ENCODE results near the gene AQP2. TPM values are rescaled to one million over a fixed set of nuclear protein-coding genes. Genes with fewer than 3 reads are reported as not detected.

AQP2 gene
- total RNA-seq, 2 experiments from 2014 or later: not detected

GRCh38 chr12:49942921-49943624, 7.5 kb upstream of the AQP2 start:
- no peak overlapping the region for H3K27ac Mint-ChIP-seq
- no peaks in the 10 kb centered on the region for H3K36me3 Mint-ChIP-seq (ENCODE audit: low read depth)

DNA sequence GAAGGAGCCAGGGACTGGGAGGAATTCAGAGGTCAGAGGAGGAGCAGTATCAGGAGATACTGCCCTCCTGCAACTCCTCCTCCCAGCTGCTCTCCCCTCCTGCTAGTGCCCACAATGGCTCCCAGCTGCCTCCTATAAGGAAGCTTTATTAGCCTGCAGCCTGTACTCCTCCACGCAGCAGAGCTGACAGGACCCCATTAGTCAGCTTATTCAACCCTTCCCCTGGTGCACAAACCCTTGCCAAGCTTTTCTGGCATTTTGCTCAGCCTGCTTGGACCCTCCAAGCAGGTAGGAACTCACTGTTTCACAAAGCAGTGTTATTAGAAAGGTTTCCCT, 6.9 kb upstream of the AQP2 start:
- CTCF ChIA-PET: interaction anchor here (0.9 to 3.4 kb wide), 2 partner anchors 23 to 202 kb away, joined by 5 to 18 read pairs; partner anchors contain the start of gene TMBIM6
- Mint-ChIP-seq H3K36me3 (ENCODE audit: low read depth) (no peaks in the 10 kb centered on the region), H3K9me3 (no peaks in the 10 kb centered on the region), H3K4me3 (no peak overlapping the region), H3K27ac (no peak overlapping the region), H3K4me1 (ENCODE audit: low read depth) (peaks cover 25% of the 10 kb centered on the region), H3K27me3 (no peaks in the 10 kb centered on the region)
- no peak for TF ChIP-seq CTCF (IDR thresholded peaks at IDR 0.05)
- DNase-seq (no peak), ATAC-seq (no peak)
- POLR2A ChIA-PET: no interaction called here
- intact Hi-C loops (cut with micrococcal nuclease): no loop called here

More at GRCh38 chr12:49942921-49943624, 7.5 kb upstream of the AQP2 start:
- no peak for TF ChIP-seq CTCF (IDR thresholded peaks at IDR 0.05)
- intact Hi-C loops (cut with micrococcal nuclease): no loop called here
- CTCF ChIA-PET: interaction anchor here (0.9 to 3.4 kb wide), 4 partner anchors 24 to 202 kb away, joined by 3 to 18 read pairs (median 4); partner anchors contain the start of gene TMBIM6
- H3K27me3 Mint-ChIP-seq: no peaks in the 10 kb centered on the region
- POLR2A ChIA-PET: interaction anchor here (0.6 to 0.9 kb wide), 2 partner anchors 20 to 24 kb away, joined by 3 to 5 read pairs; no protein-coding TSS in a partner anchor
- H3K4me1 Mint-ChIP-seq (ENCODE audit: low read depth): peaks cover 25% of the 10 kb centered on the region
- H3K9me3 Mint-ChIP-seq: no peaks in the 10 kb centered on the region
- no peak for DNase-seq
- no peak for ATAC-seq
- H3K4me3 Mint-ChIP-seq: no peak overlapping the region

- Mint-ChIP-seq H3K9me3 (no peaks in the 10 kb centered on the region), H3K4me3 (no peak overlapping the region), H3K4me1 (ENCODE audit: low read depth) (peaks cover 25% of the 10 kb centered on the region), H3K36me3 (ENCODE audit: low read depth) (no peaks in the 10 kb centered on the region), H3K27me3 (no peaks in the 10 kb centered on the region), H3K27ac (no peak overlapping the region)
- POLR2A ChIA-PET: no interaction called here
- CTCF ChIA-PET: interaction anchor here (0.9 to 3.4 kb wide), 2 partner anchors 23 to 203 kb away, joined by 5 to 18 read pairs; partner anchors contain the start of gene TMBIM6
- ATAC-seq (no peak), DNase-seq (no peak)
- no peak for TF ChIP-seq CTCF (IDR thresholded peaks at IDR 0.05)
- intact Hi-C loops (cut with micrococcal nuclease): no loop called here
These were observed 6.5 kb upstream of the AQP2 start for GRCh38 chr12:49944046-49944445.

GRCh38 chr12:49944718-49945117, 5.8 kb upstream of the AQP2 start:
- ChIA-PET CTCF (interaction anchor here (0.9 to 6.3 kb wide), 20 partner anchors 8 to 322 kb away, joined by 3 to 128 read pairs (median 10); partner anchors contain the start of genes AQP5, PRPF40B and TMBIM6), POLR2A (no interaction called here)
- peak overlapping the region; percentile 76 for H3K4me3 Mint-ChIP-seq

More at GRCh38 chr12:49944718-49945117, 5.8 kb upstream of the AQP2 start:
- Mint-ChIP-seq H3K4me1 (ENCODE audit: low read depth) (peaks cover 25% of the 10 kb centered on the region), H3K27me3 (no peaks in the 10 kb centered on the region), H3K27ac (peak overlapping the region; percentile 91), H3K36me3 (ENCODE audit: low read depth) (no peaks in the 10 kb centered on the region), H3K9me3 (no peaks in the 10 kb centered on the region)
- ATAC-seq: no peak
- TF ChIP-seq CTCF (IDR thresholded peaks at IDR 0.05): no peak
- intact Hi-C loops (cut with micrococcal nuclease): no loop called here
- no peak for DNase-seq
